ENCODE results near the gene USP6NL.
"Not testable (repeated sequence)": the region's sequence is repeated elsewhere in the genome, so short reads cannot be mapped to it uniquely, and the experiment has no call there.

USP6NL gene

DNA sequence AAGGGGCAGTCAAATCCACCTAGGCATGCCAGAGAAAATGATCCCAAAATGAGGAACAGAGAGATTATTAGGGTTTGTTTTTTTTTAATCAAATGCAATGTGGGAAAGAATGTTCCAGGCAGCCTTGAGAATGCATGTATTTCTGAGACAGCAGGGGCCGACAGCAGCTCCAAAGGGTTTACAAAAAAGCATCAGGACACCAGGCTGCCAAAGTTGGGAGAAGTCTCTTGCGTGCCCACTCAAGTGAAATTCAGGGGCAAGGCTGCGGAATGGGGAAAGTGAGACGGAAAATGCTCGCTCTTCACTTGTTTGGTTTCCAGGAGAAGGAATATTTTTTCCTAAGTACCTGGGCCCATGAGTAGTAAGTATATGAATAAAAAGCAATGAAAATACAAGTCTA is 101.2 kb downstream of the USP6NL start:
- no peak for DNase-seq

DNA sequence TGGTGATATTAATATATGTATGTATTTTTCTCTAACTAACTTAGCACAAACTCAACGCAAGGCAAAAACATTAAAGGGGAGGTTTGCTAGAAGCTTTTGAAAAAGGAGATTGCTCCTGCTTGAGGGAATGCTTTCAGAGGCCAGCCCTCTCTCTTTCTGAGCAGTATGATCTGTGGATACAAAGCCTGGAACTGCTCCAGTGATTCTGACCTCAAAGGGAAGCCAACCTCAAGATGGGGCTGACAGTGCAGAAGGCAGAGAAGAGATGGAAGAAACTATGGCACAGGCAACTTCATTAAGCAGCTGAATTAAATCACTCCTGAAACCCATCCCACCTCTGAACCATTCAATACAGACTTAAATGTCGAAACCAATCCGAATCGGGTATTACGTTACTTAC is 102.4 kb downstream of the USP6NL start:
- DNase-seq = no peak

DNA sequence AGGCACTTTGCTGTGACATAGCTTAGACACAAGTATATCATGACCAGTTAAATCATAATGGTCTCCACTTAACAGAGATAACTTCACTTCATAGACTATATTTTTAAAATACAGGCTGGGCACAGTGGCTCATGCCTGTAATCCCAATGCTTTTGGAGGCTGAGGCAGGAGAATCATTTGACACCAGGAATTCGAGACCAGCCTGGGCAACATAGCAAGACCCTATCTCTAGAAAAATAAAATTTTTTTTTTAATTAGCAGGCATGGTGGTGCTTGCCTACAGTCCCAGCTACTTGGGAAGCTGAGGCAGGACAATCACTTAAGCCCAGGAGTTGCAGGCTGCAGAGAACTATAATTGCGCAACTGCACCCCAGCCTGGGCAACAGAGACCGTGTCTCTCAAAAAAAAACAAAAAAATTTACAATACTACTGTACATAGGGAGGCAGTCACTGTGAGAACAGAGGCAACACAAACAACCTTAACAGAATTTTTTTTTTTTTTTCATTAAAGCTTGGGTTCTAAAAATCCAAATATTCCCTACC is 105.1 kb downstream of the USP6NL start:
- no peak for DNase-seq

DNA sequence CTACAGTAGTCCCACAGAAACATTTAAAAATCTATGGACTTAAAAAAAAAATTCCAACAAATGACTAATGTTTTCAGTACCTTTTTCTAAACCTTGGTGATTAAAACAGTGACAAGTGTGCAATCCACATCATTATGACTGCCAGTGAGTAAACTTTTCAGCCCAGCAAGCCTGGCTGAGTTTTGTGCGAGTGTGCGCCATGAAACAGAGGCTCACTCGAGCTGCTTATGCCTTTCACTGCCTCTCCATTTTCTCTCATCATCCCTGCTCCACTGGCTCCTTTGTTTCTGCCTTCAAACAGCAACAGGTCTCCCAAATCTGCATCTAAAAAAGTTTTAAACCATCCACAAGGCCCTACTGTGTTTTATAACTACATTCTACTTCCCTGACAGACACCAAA is 105.8 kb downstream of the USP6NL start:
- DNase-seq = no peak

DNA sequence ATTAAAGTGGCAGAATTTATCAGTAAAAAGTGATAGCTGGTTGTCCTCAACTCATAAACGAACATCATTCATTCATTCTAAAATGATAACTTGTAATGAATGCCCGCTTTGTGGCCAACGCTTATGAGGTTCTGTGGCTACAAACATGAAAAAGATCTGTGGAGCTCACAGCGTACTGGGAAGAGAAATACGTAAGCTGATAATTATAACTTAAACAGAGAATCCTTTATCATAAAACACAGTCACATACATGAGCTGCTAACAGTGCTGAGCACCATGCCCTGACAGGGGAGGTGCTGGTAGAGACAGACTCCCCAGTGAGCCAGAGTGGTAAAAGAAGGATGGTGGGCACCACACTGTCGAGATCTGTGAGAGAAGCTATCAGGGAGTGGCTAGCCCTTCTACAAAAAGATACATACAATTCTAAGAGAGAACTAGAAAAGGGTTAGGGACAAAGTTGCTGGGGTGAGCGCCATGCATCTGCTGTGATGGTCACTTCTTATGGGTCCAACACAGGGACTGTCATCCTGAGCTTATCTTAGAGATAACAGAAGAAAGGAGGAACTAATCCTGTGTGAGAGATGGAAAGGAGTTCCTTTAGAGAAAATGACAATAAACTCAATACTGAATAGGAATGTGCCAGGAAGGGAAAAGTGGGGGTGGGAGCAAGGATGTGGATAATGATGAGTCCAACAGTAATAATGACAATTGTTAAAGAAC is 106.7 kb downstream of the USP6NL start:
- no peak for DNase-seq

DNA sequence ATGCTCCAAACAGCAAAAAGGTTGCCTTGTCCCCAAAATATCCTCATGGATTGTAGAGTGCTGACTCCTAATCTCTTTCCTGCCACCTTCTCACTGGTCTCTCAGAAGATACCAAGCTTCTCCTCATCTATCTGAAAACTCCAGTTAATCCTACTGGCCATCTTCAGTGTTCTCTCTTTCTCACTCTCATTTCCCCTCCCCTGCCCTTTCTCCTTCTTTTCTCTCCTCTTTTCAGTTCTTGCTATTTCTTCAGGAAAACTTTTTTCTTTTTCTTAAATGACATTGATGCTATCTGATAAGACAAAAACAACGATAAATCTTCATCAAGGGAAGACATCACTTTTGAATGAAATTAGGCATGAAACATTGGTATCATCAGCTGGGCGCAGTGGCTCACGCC is 109.8 kb downstream of the USP6NL start:
- no peak for DNase-seq

DNA sequence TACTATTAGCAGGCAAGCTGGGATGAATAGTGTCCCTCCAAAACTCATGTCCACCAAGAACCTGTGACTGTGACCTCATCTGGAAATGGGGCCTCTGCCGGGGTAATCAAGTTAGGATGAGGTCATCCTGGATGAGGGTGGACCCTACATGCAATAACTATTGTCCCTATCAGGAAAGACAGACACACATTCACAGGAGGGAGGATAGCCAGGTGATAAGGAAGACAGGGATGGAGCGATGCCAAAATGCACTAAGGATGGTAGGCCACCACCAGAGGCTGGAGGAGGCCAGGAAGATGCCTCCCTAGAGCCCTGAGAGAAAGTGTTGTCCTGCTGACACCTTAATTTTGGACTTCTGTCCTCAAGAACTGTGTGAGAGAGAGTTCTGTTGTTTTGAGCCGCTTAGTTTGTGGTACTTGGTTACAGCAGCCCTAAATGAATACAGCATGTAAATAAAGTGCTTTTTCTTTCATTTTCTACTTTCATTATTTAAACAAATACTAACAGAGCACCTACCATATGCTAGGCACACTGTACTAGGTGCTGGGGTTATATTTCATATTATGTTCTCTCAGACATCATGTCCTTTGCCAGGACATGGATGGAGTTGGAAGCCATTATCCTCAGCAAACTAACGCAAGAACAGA is 111.9 kb downstream of the USP6NL start:
- no peak for DNase-seq

DNA sequence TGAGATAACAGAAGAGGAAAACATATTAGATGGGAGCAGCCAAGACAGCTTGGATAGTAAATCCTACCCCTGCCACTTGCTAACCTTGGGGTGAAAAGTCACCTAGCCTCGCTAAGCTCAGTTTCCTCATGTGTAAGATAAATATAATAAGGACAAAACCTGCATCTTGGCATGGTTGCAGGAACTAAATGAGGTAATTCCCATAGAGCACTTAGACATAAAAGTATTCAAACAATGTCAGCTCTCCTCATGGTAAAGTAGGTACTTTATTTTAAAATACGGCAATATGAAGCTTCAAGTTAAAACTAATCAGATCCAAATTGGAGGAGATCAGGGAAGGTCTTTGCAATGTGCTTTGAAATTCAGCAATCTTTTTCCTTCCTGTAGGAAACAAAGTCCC is 113.1 kb downstream of the USP6NL start:
- DNase-seq = no peak

DNA sequence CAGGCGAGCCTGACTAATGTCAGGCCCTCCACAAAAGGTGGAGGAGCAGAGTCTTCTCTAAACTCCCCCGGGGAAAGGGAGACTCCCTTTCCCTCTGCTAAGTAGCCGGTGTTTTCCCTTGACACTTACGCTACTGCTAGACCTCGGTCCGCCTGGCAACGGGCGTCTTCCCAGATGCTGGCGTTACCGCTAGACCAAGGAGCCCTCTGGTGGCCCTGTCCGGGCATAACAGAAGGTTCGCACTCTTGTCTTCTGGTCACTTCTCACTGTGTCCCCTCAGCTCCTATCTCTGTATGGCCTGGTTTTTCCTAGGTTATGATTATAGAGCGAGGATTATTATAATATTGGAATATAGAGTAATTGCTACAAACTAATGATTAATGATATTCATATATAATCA is 116.5 kb downstream of the USP6NL start:
- not testable (repeated sequence) for DNase-seq

DNA sequence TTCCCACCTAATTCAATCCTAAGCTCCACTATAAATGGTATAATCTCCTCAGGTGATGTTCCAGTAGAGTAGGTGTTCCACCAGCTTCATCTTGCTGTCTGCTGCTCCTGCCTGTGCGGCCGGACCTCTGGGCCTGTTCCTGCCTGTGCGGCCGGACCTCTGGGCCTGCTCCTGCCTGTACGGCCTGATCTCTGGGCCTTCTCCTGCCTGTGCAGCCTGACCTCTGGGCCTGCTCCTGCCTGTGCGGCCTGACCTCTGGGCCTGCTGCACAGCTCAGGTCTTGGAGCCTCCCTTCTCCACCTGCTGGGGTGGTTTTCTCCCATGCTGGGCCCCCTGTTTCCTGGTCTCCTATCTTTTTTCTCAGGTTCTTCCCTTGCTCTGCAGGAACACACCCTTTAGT is 117.8 kb downstream of the USP6NL start:
- DNase-seq = no peak

DNA sequence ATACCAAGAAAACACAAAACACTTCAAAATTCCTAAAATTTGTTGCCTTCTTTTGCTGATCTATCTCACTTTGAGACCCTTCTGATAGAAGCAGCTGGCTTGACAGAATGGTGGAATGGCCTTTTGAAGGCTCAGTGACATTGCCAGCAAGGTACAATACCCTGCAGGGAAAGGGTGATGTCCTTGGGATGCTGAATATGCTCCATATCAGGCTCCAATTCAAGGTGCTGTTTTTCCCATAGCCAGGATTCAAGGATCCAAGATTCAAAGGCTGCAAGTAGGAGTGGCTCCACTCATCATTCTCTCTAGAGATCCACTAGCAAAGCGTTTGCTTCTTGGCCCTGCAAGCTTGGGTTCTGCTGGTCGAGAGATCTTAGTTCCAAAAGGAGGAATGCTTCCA is 120.4 kb downstream of the USP6NL start:
- no peak for DNase-seq

DNA sequence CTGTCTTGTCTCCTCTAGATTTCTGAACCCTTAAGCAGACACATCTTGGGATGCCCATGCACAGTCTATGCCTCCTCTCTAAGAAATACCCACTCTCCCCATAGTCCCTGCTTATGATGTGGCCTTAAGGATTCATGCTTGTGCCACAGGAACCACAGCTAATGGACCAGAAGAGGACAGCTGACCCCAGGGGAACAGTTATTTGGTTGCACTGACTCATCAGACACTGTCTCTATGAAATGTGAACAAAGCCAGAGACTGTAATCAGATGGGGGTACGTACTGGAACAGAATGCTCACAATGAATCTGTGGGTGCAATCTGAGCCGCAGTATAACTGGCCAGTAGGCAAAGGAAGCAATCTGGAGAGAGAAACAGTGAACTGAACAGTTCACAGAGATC is 121.9 kb downstream of the USP6NL start:
- DNase-seq = no peak

DNA sequence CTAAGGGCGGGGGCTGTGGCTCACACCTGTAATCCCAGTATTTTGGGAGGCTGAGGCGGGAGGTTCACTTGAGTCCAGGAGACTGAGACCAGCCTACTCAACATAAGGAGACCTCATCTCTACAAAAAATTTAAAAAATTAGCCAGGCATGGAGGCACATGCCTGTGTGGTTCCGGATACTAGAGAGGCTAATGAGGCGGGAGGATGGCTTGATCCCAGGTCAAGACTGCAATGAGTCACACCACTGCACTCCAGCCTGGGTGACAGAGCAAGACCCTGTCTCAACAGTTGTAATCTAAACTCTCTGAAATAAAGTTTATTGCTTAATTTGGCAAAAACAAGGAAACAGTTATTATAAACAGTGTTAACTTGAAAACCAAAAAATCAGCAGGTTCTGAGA is 123.3 kb downstream of the USP6NL start:
- DNase-seq = no peak

DNA sequence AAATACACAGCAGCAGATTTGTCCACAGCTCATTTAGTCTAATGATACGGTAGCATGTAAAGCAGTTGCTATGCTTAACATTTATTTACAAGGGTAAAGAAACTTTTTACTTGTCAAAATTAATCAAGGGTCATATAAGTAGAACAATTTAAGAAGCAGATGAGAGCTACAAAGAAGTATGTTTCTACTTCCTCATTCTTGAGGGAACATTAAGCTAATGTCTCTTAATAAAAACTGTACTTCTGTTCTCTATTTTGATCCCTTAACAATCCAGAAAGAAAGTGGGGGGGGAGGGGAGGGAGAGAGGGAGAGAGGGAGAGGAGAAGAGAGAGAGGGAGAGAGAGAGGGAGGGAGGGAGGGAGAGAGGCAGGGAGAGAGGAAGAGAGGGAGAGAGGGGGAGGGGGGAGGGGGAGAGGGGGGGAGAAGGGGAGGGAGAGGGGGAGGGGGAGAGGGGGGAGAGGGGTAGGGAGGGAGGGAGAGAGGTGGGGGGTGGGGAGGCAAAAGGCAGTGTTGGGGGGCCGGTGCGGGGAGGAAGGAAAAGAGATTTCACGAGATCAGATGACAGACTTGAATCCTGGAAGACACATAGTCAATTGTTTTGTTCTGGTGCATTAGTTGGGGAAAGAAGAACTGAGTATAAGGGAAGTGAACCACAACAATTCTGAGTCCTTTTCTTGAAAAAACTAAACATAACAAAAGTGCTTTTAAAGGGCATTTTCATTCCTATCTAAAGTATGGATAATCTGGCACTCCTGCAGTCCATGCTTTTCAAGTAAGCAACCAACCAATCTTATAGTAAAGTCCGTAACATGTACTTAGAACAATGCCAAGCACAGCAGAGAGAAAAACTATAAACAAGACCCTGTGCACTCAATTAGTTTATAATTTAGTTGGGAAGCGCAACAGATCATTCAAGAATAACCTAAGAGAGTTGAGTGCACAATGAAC is 128.0 kb downstream of the USP6NL start:
- no peak for DNase-seq

DNA sequence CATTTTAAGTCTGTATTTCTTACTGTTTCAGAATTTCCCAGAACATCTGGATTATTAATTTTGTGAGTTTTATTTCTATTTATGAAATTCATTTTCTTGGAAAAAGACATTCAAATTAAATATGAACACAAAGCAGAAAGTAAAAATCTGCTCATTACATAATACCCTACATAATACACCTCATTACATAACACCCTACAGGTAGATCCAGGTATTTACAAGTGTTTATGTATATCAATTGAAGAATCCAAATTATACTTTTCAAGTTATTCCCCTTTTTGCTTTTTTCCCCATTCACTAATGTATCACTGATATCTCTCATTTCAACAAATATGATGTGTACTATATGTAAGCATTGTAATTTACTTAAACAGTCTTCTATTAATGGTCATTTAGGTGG is 129.1 kb downstream of the USP6NL start:
- no peak for DNase-seq

DNA sequence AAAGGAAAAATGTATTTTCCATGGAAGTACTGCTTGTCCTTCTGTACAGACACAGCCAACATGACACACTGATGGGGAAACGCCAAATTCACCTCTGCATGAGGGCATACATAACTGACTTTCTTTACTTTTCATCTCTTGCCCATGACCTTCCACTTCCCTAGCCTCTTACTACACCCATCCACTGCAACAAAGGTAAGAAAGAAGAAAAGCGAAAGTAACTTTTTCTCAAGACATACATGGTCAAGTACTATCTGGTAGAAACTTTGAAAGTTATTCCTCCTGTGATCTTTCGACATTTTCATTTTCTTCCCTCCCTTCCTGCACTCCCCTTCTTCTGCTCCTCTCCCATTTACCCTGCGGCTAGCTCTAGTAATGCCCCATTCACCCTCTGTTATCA is 130.8 kb downstream of the USP6NL start:
- DNase-seq = no peak

DNA sequence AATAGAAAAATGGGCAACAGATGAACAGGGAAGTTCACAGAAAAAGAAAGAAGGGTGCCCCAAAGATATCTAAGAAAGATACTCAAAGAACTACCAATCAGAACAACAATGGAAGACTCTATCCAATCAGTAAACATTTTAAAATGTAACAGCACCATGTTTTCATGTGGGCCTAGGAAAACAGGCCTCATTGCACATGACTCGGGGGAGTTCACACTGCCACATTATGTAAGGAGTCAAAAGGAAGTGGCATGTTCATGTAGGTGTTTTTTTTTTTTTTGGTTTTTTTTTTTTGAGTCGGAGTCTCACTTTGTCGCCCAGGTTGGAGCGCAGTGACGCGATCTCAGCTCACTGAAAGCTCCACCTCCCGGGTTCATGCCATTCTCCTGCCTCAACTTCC is 132.2 kb downstream of the USP6NL start:
- no peak for DNase-seq

DNA sequence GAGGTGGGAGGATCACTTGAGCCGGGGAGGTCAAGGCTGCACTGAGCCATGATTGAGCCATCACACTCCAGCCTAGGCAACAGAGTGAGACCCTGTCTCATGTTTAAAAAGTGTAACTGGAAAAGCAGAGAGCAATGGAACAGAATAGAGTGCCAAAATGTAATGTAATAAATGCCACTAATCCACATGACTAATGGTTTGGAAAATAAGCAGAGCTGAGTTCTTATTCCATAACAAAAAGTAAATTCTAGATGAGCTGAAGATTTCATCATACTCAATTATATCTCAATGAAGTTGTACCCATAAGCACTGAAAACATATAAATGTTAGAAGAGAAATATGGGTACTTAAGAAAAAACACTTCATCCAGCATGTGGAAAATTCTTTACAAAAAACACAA is 132.6 kb downstream of the USP6NL start:
- DNase-seq = no peak

DNA sequence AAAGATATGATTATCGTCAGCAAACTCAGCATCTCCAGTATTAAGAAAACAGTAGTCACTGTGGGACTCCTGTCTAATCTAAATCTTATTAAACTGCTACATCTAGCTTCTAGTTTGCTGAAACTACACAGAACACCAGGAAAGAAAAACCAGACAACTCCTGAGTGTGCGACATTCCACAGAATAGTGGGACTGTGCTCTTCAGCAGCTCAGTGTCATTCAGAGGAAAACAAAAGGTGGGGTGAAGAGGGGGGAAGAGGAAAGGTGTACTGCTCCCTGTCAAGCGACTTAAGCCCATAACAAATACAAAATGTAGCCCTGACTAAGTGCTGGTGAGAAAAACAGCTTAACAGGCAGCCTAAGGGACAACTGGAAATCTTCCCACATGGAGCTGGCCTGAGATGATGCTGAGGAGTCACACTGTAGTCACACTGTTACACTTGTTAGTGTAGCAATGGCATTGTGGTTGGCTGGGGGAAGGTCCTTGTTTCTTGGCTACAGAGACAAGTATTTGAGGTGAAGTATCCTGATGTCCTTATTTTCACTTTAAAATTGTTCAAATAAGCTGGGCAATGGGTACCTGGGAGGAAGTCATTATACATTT is 135.5 kb downstream of the USP6NL start:
- no peak for DNase-seq

DNA sequence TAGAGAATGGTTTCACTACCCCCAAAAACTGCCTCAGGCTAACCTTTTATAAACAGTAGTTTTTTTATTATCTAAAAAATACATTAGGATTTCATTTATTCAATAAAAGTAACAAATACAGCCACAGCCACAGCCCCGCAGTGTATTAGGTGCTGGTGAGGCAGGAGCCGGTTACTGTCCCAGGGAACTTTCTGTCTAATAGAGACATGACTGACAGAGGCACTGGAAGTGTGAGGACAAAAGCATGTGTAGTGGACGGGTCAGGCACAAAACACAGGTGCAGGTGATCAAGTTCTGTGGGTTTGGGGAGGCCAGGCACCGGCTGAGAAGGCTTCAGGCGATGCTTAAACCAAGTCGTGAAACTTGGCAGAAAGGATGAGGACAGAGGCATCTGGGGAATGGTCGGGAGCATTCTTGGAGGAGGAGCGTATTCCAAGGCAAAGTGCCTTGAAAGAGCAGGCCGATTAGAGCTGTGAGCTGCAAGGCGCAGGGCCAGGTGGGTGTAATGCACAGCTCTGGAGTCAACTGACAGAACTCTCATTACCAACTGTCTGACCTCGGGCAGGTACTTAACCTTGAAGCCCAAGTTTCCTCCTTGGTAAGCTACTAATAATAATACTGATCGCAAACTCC is 138.2 kb downstream of the USP6NL start:
- no peak for DNase-seq

DNA sequence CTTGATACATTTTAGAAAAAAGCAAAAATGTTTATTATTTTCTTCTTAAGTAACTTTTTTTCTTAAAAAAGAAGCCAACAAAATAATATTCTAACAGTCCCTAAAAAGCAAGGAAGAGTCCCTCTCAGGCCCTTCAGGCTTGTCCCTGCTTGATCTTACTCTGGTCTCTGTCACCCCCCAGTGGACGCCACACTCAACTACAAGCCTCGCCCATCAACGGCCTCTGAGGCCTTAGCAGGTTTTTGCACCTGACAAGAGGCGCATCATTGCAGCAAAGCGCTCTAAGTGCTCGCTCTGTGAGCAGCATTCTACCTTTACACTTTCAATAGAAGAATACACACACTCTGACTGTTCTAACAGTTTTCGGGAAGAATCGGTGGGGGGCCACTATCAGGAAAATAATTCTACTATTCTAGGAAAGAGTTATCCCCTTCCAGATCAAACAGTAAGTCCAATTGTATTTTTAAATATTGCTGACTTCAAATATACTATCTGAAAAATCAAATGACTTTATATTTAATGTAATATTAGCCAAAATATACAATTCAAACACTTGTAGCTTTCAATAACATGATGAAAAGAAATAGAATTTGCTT is 139.2 kb downstream of the USP6NL start:
- DNase-seq = peak; percentile 6
